ENCODE measurements around the gene TUBA1B. TPM values are rescaled to one million over a fixed set of nuclear protein-coding genes. Genes with fewer than 3 reads are reported as not detected.

The TUBA1B gene
- total and polyA plus RNA-seq, 2 donors (not counting 3 experiments of a cell fraction or from before 2014, with no cell fraction given): 2,245 to 5,362 TPM

GRCh38 chr12:49094975-49095365 is 36.2 kb downstream of the TUBA1B start:
- H4K20me1 ChIP-seq (replicated peaks; ENCODE audit: control insufficient read depth, extremely low read depth, insufficient read depth, low read length): no peaks in the 10 kb centered on the region
- peak; percentile 35 for FAIRE-seq
- no peak overlapping the region for H3K9ac ChIP-seq (replicated peaks; ENCODE audit: extremely low read depth, insufficient read depth, low read length)
- no peak overlapping the region for H2AFZ ChIP-seq (ENCODE audit: low read depth, low read length)
- ChIA-PET CTCF (interaction anchor here (1.4 to 11.7 kb wide), 7 partner anchors 10 to 35 kb away, joined by 3 to 179 read pairs (median 15); partner anchors contain the start of genes LMBR1L and TUBA1B), POLR2A (interaction anchor here (1.1 to 4.2 kb wide), 2 partner anchors 15 to 36 kb away, joined by 10 to 25 read pairs; partner anchors contain the start of genes LMBR1L and TUBA1B)
- peaks cover 2 to 16% of the 10 kb centered on the region in 2 experiments for H3K36me3 ChIP-seq (ENCODE audit: control insufficient read depth in 2 of 2, extremely low read depth in 1 of 2, insufficient read depth in 2 of 2, low read length in 2 of 2)
- H3K27ac ChIP-seq (ENCODE audit: insufficient read depth, low read depth, low read length): no peak overlapping the region
- no peak for TF ChIP-seq JUN (IDR thresholded peaks at IDR 0.05; ENCODE audit: borderline replicate concordance, insufficient read depth, insufficient read length, low read depth)
- TF ChIP-seq, protein P1, sequence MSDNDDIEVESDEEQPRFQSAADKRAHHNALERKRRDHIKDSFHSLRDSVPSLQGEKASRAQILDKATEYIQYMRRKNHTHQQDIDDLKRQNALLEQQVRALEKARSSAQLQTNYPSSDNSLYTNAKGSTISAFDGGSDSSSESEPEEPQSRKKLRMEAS (IDR thresholded peaks at IDR 0.05; ENCODE audit: insufficient read depth, insufficient read length): no peak
- no peak for TF ChIP-seq POLR2AphosphoS5 (IDR thresholded peaks at IDR 0.05; ENCODE audit: insufficient read depth, low read depth, low read length)
- no peak for TF ChIP-seq POLR2A (IDR thresholded peaks at IDR 0.05; ENCODE audit: low read depth, low read length)
- TF ChIP-seq, protein P2, sequence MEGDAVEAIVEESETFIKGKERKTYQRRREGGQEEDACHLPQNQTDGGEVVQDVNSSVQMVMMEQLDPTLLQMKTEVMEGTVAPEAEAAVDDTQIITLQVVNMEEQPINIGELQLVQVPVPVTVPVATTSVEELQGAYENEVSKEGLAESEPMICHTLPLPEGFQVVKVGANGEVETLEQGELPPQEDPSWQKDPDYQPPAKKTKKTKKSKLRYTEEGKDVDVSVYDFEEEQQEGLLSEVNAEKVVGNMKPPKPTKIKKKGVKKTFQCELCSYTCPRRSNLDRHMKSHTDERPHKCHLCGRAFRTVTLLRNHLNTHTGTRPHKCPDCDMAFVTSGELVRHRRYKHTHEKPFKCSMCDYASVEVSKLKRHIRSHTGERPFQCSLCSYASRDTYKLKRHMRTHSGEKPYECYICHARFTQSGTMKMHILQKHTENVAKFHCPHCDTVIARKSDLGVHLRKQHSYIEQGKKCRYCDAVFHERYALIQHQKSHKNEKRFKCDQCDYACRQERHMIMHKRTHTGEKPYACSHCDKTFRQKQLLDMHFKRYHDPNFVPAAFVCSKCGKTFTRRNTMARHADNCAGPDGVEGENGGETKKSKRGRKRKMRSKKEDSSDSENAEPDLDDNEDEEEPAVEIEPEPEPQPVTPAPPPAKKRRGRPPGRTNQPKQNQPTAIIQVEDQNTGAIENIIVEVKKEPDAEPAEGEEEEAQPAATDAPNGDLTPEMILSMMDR (IDR thresholded peaks at IDR 0.05; ENCODE audit: extremely low read depth in 1 of 2, insufficient read depth in 1 of 2, low read depth in 1 of 2, low read length in 2 of 2): no peak
- TF ChIP-seq MYC (IDR thresholded peaks at IDR 0.05; ENCODE audit: low read depth, low read length): no peak
- TF ChIP-seq FOS (IDR thresholded peaks at IDR 0.05; ENCODE audit: borderline replicate concordance, insufficient read depth, low read length): no peak
- no peak for TF ChIP-seq GATA2 (IDR thresholded peaks at IDR 0.05; ENCODE audit: insufficient read depth, insufficient read length, low read depth, low read length)
- no peak for TF ChIP-seq EZH2 (IDR thresholded peaks at IDR 0.05; ENCODE audit: borderline replicate concordance, low read depth, low read length, severe bottlenecking)
- BruUV-seq (replicated peaks): no TSS peak
- dilution Hi-C loops (cut with MboI; ENCODE audit: extremely low pct_ligation_motif_present, low sequenced_read_pairs) (no loop called here), intact Hi-C loops (cut with micrococcal nuclease) (loop anchor here (1.0 kb wide), 1 partner anchor 15 kb away; the partner anchor contains the start of gene LMBR1L)
- no peak overlapping the region for H3K4me3 ChIP-seq (replicated peaks in 1 of 3; ENCODE audit: insufficient read depth in 1 of 3, low read depth in 1 of 3, low read length in 3 of 3)
- H3K79me2 ChIP-seq (ENCODE audit: control insufficient read depth, insufficient read depth, low read length): no peaks in the 10 kb centered on the region
- H3K27me3 ChIP-seq (ENCODE audit: control insufficient read depth in 2 of 2, insufficient read depth in 2 of 2, low read length in 2 of 2): no peaks in the 10 kb centered on the region
- peaks cover 45% of the 10 kb centered on the region for H3K4me1 ChIP-seq (ENCODE audit: control insufficient read depth, extremely low read depth, insufficient read depth, low read length)
- no peaks in the 10 kb centered on the region for H3K9me3 ChIP-seq (replicated peaks; ENCODE audit: control insufficient read depth, insufficient read depth, low read length)
- H3K4me2 ChIP-seq (ENCODE audit: insufficient read depth, low read length): no peak overlapping the region
- no peaks in the 10 kb centered on the region for H3K9me1 ChIP-seq (replicated peaks; ENCODE audit: control insufficient read depth, extremely low read depth, insufficient read depth, low read length)
- no peak for DNase-seq (ENCODE audit: low read depth, low spot score)
